ENCODE results near the gene FOXP2.

Gene FOXP2

GRCh38 chr7:114720725-114721124 lies 306.1 kb downstream of the FOXP2 start:
- Mint-ChIP-seq H3K4me3 (no peak overlapping the region), H3K9me3 (no peaks in the 10 kb centered on the region), H3K4me1 (no peaks in the 10 kb centered on the region), H3K27me3 (no peaks in the 10 kb centered on the region), H3K27ac (no peak overlapping the region)
- ATAC-seq: no peak
- no peak for DNase-seq

GRCh38 chr7:114722562-114722961 lies 307.9 kb downstream of the FOXP2 start:
- no peak overlapping the region for H3K27ac Mint-ChIP-seq
- DNase-seq (no peak), ATAC-seq (no peak)
- H3K27me3 Mint-ChIP-seq: no peaks in the 10 kb centered on the region
- no peak overlapping the region for H3K4me3 Mint-ChIP-seq
- H3K4me1 Mint-ChIP-seq: no peaks in the 10 kb centered on the region
- no peaks in the 10 kb centered on the region for H3K9me3 Mint-ChIP-seq

- no peaks in the 10 kb centered on the region for H3K4me1 Mint-ChIP-seq
- H3K27me3 Mint-ChIP-seq: no peaks in the 10 kb centered on the region
- no peak overlapping the region for H3K27ac Mint-ChIP-seq
- ATAC-seq: no peak
- H3K9me3 Mint-ChIP-seq: no peaks in the 10 kb centered on the region
- no peak for DNase-seq
- no peak overlapping the region for H3K4me3 Mint-ChIP-seq
Measured at GRCh38 chr7:114723308-114723707, 308.7 kb downstream of the FOXP2 start.

GRCh38 chr7:114740095-114740494 lies 325.5 kb downstream of the FOXP2 start:
- DNase-seq: no peak

GRCh38 chr7:114740941-114741340 lies 326.3 kb downstream of the FOXP2 start:
- H3K9me3 Mint-ChIP-seq: no peaks in the 10 kb centered on the region
- no peak for DNase-seq
- H3K4me3 Mint-ChIP-seq: no peak overlapping the region
- no peak overlapping the region for H3K27ac Mint-ChIP-seq
- H3K27me3 Mint-ChIP-seq: peaks cover 8% of the 10 kb centered on the region
- H3K4me1 Mint-ChIP-seq: no peaks in the 10 kb centered on the region
- ATAC-seq: no peak

More at GRCh38 chr7:114740095-114740494, 325.5 kb downstream of the FOXP2 start:
- Mint-ChIP-seq H3K4me1 (no peaks in the 10 kb centered on the region), H3K27me3 (peaks cover 8% of the 10 kb centered on the region), H3K9me3 (no peaks in the 10 kb centered on the region), H3K4me3 (no peak overlapping the region), H3K27ac (no peak overlapping the region)
- ATAC-seq: no peak

GRCh38 chr7:114741911-114742310 lies 327.3 kb downstream of the FOXP2 start:
- no peak for DNase-seq

More at GRCh38 chr7:114741911-114742310, 327.3 kb downstream of the FOXP2 start:
- no peaks in the 10 kb centered on the region for H3K4me1 Mint-ChIP-seq
- H3K4me3 Mint-ChIP-seq: no peak overlapping the region
- no peak for ATAC-seq
- no peak overlapping the region for H3K27ac Mint-ChIP-seq
- no peaks in the 10 kb centered on the region for H3K9me3 Mint-ChIP-seq
- H3K27me3 Mint-ChIP-seq: peaks cover 9% of the 10 kb centered on the region

Measured in stimulated activated naive CD8-positive, alpha-beta T cell treated with anti-CD3 and anti-CD28 coated beads, Interleukin-15, amount 100 ng/mL, for 72 hours (primary cell).